ENCODE results near the gene ANKFN1.

The ANKFN1 gene

GRCh38 chr17:56231252-56231651 is 78.0 kb downstream of the ANKFN1 start:
- no peak overlapping the region for H3K4me3 ChIP-seq (IDR thresholded peaks at IDR 0.05; ENCODE audit: insufficient read depth, low read depth, low read length)
- H3K4me2 ChIP-seq = no peak overlapping the region
- H3K36me3 ChIP-seq (ENCODE audit: insufficient read depth) = no peaks in the 10 kb centered on the region
- no peaks in the 10 kb centered on the region for H3K79me2 ChIP-seq (ENCODE audit: insufficient read depth, low read depth)
- no peaks in the 10 kb centered on the region for H3K27me3 ChIP-seq (ENCODE audit: insufficient read depth, low read depth)
- H3K9ac ChIP-seq = no peak overlapping the region
- no peaks in the 10 kb centered on the region for H4K20me1 ChIP-seq (ENCODE audit: insufficient read depth)
- H2AFZ ChIP-seq (ENCODE audit: low read depth) = no peak overlapping the region
- H3K4me1 ChIP-seq (ENCODE audit: low read depth, poor library complexity, severe bottlenecking) = no peaks in the 10 kb centered on the region
- no peak overlapping the region for H3K27ac ChIP-seq
- no peak for TF ChIP-seq CTCF (conservative IDR thresholded peaks at IDR 0.05; ENCODE audit: low read depth, low read length)

- no peaks in the 10 kb centered on the region for H3K36me3 ChIP-seq (ENCODE audit: insufficient read depth)
- H3K4me1 ChIP-seq (ENCODE audit: low read depth, poor library complexity, severe bottlenecking) = no peaks in the 10 kb centered on the region
- no peak overlapping the region for H3K27ac ChIP-seq
- H3K9ac ChIP-seq = no peak overlapping the region
- no peaks in the 10 kb centered on the region for H3K27me3 ChIP-seq (ENCODE audit: insufficient read depth, low read depth)
- H3K79me2 ChIP-seq (ENCODE audit: insufficient read depth, low read depth) = no peaks in the 10 kb centered on the region
- no peak overlapping the region for H3K4me3 ChIP-seq (IDR thresholded peaks at IDR 0.05; ENCODE audit: insufficient read depth, low read depth, low read length)
- no peak overlapping the region for H2AFZ ChIP-seq (ENCODE audit: low read depth)
- no peaks in the 10 kb centered on the region for H4K20me1 ChIP-seq (ENCODE audit: insufficient read depth)
- H3K4me2 ChIP-seq = no peak overlapping the region
- no peak for TF ChIP-seq CTCF (conservative IDR thresholded peaks at IDR 0.05; ENCODE audit: low read depth, low read length)
Measured at GRCh38 chr17:56231693-56232092, 78.4 kb downstream of the ANKFN1 start.

GRCh38 chr17:56244268-56244890 is 91.1 kb downstream of the ANKFN1 start:
- Histone ChIP-seq H3K36me3 (ENCODE audit: insufficient read depth) (no peaks in the 10 kb centered on the region), H3K27ac (no peak overlapping the region), H4K20me1 (ENCODE audit: insufficient read depth) (no peaks in the 10 kb centered on the region), H3K9ac (no peak overlapping the region), H2AFZ (ENCODE audit: low read depth) (no peak overlapping the region), H3K4me1 (ENCODE audit: low read depth, poor library complexity, severe bottlenecking) (no peaks in the 10 kb centered on the region), H3K4me3 (IDR thresholded peaks at IDR 0.05; ENCODE audit: insufficient read depth, low read depth, low read length) (no peak overlapping the region), H3K4me2 (no peak overlapping the region), H3K79me2 (ENCODE audit: insufficient read depth, low read depth) (no peaks in the 10 kb centered on the region), H3K27me3 (ENCODE audit: insufficient read depth, low read depth) (no peaks in the 10 kb centered on the region)
- TF ChIP-seq CTCF (conservative IDR thresholded peaks at IDR 0.05; ENCODE audit: low read depth, low read length) = no peak

GRCh38 chr17:56247816-56248215 is 94.5 kb downstream of the ANKFN1 start:
- H3K36me3 ChIP-seq (ENCODE audit: insufficient read depth) = no peaks in the 10 kb centered on the region
- H3K27ac ChIP-seq = no peak overlapping the region
- H3K27me3 ChIP-seq (ENCODE audit: insufficient read depth, low read depth) = no peaks in the 10 kb centered on the region
- H2AFZ ChIP-seq (ENCODE audit: low read depth) = no peak overlapping the region
- no peak overlapping the region for H3K4me2 ChIP-seq
- no peak for TF ChIP-seq CTCF (conservative IDR thresholded peaks at IDR 0.05; ENCODE audit: low read depth, low read length)
- H3K4me1 ChIP-seq (ENCODE audit: low read depth, poor library complexity, severe bottlenecking) = no peaks in the 10 kb centered on the region
- H4K20me1 ChIP-seq (ENCODE audit: insufficient read depth) = no peaks in the 10 kb centered on the region
- no peaks in the 10 kb centered on the region for H3K79me2 ChIP-seq (ENCODE audit: insufficient read depth, low read depth)
- no peak overlapping the region for H3K4me3 ChIP-seq (IDR thresholded peaks at IDR 0.05; ENCODE audit: insufficient read depth, low read depth, low read length)
- H3K9ac ChIP-seq = no peak overlapping the region

Data from KMS-11 (cell line).